ENCODE measurements around the gene CPNE1.
A peak's percentile ranks its signal among the peaks of the same experiment; 100 is the strongest.

CPNE1 gene

DNA sequence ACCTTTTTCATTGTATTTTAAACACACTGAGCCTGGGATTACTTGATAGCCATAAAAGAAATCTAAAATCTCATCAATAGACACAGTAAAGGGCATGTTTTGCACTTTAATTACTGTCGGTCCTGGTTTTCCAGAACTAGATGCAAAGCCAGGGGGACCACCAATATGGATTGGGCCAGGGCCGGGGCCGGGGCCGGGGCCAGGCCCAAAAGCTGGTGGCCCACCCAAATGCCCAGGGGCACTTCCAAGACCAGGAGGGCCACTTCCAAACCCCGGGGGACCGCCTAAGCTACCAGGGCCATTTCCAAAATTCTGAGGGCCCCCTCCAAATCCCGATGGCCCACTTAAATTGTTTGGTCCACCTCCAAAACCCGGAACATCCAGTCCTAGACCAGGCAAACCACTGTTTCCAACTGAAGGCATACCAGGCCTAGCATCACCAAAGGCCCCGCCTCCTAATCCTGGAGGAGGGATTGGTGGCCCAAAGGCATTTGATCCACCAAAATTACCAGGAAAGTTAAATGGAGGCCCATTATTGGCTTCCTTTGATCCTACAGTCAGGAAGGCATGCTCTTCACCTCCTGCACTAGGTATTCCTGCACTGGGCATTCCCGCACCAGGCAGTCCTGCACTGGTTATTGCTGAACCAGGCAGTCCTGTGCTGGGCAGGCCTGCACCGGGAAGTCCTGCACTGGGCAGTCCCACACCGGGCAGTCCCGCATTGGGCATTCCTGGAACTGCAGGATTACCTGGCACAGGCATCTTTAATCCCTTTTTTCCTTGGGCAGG, 11.9 kb downstream of the CPNE1 start:
- DNase-seq = no peak

DNA sequence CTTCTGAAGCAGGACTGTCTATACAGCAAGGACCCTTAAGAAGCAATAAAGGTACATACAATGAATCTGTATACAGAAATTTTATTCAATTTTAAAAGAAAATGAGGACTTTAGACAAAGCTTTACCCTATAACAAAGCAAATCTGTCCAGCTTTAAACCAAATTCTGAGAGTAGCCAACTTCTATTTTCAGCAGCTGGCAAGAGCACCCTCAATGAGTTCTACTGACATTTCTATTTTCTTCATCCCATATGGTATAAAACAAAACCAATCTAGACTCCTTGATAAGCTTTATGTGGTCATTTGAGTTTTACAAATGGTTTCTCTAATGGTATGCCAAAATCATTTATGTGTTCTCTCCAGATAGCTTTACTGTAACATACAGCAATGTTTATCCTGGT, 12.7 kb downstream of the CPNE1 start:
- no peak for DNase-seq

DNA sequence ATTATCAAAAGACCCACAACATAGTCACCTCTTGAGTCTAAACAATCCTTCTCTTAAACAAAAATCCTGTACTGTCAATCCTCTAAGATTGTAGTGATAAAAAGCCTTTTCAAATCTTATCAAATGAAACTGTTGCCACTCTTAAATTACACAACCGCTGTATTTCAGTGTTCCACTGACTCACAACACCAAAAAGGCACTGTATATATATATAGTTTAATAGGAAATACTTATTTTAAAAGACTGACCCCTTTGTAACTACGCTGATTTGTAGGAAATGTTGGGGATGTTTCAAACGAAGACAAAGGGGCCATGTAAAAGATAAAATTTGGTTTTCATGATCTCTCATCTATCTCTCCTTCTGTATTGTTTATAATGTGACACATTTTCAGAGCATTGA, 14.1 kb downstream of the CPNE1 start:
- no peak for DNase-seq

DNA sequence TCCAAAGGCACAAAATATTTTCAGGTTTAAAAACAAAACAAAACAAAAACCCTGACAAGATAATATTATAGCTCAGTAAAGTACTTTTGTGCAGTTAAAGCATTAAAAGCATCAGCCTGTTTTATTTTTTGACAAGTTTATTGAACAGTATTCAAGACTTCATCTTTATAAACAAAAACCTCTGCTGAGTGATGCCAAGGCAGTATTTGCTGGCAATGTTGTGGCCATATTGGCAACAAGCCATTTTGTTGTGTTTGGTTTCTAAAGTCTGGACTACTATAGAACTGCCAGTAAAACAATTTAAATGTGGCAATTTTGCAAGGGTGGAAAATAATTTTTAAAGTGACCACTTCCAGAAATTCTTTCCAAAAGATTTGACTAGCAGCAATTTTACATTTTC, 15.9 kb downstream of the CPNE1 start:
- no peak for DNase-seq

DNA sequence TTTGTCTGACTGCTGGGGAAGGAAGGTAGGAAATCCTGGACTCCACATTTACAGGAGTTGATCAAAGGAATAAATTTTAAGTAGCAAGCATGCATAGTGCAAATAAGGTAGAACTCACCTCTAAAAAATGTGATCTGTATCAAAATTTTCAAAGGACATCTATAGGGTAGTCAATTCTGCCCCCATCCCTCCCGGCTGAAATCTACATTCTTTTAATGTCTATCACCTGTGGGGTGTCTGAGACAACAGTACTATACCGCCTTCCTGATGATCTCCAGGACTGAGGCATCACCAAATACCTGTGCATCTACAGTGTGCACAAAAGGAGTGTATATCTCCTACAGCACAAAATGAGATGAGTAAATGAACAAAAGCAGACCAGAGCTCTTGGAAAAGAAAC, 19.9 kb downstream of the CPNE1 start:
- no peak for DNase-seq

DNA sequence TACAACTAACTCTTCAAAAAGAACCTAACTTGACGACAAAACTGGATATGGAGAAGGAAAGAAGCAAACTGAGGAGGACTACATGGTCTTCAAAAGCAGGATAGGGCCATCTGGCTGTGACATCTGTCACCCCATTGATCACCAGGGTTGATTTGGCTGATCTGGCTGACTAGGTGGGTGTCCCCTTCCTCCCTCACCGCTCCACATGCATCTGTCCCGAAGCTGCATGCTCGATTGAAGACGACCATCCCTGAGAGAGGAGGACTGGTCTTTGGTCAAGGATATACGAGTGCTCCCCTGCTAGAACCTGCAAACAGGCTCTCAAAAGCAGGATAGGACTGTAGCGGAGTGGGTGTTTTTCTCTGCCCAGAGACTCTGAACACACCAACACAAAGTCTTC, 21.7 kb downstream of the CPNE1 start:
- no peak for DNase-seq

DNA sequence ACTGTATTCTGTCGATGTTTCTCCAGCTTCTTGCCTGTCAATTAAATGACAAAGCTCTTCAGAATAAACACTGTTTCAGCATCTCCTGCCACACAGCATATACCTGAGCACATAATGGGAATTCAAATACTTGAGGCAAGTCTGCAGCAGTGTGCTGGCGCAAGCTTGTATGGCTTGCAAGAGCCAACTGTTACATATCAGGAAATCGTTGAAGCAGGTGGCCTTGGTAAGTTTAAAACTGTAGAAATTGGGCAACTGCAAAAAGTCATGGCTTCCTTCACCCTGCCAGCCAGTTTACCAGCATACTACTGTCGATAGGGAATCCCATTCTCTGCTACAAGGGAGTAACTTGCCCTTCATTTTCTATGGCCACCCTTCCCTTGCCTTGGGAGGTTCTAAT, 23.0 kb downstream of the CPNE1 start:
- DNase-seq = peak in 1 of 2 experiments; percentile 15

DNA sequence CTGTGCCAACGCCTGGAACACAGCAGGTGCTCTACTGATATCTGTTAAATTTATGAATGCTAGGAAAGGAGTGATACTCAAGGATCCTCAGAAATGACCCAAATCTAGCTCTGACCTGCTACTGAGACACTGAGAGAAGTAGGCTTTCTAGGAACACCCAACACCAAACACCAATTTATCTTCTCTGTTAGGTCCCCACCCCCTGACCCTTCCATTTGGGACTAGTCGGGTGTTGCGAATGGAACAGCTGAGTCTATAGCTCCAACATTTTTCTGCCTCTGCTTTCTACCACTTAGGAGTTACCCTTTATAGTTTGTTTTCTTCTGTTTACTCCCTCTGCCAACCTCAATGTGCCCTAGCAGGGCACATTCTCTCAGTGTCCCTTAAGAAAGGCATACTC, 24.0 kb downstream of the CPNE1 start:
- no peak for DNase-seq

DNA sequence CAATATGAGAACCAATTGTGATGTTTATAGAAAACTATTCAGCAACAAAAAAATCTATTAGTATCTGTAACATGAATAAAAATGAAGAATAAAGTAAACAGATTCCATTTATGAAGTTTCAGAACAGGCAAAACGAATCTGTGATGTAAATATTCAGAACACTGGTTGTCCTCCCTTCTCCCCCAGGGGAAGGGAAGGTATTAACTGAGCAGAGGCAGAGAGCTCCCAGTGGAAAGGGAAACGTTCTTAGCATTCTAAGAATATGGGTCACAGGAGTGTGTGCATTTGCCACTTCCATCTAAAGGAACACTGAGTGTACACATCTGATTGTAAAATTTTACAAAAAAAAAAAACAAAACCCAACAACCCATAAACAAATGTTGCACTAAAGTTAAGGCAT, 25.9 kb downstream of the CPNE1 start:
- no peak for DNase-seq

DNA sequence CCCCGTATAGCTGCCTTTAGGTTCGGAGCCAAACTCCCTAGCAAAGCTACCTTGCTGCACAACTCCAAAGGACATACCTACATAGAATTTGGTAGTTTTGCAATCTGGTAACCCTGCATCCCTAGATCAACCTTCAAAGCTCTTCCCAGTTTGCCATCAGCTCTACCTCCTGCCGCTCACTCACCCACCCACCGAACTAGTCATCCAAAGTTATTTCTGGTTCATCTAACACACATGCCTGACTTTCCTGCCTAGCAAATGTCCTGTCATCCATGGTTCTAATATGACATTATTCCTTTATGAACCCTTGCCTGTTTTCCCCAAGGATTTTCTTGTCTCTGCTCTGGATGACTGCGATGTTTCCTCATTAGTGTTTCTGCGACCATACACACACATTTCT, 27.4 kb downstream of the CPNE1 start:
- no peak for DNase-seq

DNA sequence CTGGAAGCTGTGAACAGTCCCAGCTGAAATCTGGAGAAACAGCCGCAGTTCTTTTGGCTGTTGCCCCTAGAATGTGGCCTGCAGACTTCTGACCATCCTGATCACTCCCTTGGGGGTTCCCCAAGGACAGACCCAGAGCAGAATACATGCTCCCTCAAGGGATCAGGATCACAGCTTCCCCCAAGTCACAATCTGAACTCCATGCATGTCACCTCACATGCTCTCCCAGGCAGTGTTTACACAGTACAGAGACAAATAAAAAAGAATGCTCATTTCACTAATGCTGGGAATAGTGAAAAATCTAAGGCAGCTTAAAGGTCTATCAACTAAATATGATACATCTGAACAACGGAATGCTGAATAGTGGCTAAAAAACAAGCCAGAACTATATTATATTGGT, 28.6 kb downstream of the CPNE1 start:
- DNase-seq = no peak

DNA sequence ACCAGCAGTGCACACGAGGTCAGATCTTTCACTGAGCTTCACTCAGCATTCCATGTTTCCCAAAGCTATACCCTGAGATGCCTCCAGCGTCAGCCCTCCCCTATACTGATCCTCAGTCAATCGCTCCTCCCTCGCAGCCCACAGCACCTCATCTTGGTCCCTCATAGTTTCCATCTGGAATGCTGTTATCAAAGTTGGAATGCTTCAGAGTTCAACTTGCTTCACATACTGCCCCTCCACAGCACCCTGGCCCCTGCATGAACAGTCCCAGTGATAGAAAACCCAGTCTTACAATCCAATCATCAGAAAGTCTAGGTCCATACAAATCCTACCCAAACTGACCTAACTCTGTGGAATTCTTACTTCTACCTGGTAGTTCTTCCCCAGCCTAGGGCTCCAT, 29.0 kb downstream of the CPNE1 start:
- no peak for DNase-seq

DNA sequence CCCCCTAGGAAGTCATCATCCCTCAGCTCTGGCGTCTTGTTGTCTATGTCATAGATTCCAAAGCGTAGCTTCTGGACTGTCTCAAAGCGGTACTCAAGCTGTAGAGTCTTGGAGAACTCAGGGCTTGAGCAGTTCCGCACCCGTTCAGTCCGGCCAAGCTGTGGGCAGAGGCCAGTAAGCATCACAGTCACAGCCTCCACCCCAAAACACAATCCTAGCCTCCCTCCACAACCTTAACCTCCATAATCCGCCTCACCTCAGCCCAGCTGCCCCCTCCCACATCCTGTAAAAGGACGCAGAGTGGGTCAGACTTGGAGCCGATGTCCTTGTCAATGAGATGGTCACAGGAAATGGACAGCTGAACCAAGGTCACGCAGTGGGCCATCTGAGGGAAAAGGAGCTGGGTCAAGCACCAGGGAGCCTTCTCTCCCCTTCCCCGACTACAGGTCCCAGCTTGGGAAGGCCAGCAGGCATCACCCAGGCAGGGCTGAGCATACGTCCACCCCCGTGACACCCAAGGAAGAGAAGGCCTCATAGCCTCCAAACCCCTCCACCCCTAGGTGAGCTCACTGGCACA, 32.1 kb downstream of the CPNE1 start:
- no peak for DNase-seq

DNA sequence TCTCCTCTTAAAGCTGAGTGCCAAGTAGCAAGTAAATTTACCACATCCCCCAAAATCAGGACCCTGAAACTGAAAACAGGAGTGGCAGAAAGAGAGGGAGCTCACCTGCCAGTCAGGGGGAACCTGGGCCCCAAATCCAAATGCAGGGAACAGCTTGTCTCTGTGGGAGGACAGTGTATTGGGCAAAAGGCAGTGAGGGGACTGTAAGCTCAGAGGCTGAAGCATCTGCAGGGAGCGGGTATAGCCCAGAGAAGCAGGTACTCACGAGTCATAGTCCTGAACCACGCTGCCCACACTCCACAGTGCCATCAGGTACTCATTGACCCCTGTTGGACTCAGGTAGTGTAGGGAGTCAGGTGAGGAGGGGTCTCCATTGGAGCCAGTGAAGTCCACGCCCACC, 34.1 kb downstream of the CPNE1 start:
- no peak for DNase-seq

DNA sequence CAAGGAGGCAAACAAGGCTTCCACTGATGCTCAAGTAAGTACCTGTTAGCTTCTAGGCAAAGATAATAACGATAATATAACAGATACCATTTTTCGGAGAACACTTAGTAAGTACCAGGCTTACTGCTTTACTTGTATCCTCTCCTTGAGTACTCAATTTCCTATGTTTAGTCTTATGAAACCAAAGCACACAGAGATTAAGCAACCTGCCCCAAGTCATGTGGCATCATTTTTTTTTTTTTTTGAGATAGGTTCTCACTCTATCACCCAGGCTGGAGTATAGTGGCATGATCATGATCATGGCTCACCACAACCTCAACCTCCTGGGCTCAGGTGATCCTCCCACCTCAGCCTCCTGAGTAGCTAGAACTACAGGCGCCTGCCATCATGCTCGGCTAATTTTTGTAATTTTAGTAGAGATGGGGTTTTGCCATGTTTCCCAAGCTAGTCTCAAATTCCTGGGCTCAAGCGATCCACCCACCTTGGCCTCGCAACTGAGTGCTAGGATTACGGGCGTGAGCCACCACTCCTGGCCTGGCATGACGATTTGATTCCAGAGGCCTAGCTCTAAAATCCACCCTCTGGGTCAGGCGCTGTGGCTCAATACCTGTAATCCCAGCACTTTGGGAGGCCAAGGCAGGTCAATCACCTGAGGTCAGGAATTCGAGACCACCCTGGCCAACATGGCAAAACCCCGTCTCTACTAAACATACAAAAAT, 35.1 kb downstream of the CPNE1 start:
- no peak for DNase-seq

DNA sequence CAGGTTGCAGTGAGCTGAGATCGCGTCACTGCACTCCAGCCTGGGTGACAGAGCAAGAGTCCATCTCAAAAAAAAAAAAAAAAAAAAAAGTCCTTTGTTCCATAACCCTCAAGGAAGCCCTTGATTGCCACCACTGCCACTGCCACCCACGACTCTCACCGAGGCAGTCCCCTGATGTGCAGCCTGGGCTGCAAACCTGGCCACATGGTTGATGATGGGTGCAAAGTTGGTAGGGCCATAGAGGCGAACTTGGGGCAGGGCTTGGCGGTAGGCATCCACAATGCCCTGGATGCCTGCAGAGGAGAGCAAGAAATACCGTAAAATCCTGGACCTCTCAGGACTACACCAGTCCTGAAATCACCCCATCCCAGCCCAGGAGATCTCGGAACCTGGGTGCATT, 37.6 kb downstream of the CPNE1 start:
- no peak for DNase-seq

DNA sequence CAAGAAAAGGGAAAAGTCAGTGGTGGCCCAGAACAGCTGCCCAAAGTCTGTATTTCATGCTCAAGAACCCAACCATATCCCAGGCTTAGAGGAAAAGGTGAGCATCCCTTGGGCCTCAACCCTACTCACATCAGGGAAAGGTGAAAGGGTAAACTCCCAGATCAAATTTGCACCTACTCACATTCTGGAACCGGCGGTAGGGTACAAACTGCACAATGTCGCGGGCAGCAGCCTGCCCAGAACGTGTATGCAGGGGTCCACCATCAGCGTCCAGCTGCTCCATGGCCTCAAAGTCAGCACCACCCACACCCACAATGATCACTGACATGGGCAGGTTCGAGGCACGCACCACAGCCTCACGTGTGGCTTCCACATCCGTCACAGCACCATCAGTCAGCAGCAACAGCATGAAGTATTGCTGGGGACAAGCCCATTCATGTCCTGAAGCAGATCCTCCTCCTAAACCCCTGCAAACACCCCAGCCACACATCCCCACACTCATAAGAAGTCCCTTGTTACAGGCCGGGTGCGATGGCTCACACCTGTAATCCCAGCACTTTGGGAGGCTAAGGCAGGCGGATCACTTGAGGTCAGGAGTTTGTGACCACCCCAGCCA, 38.2 kb downstream of the CPNE1 start:
- no peak for DNase-seq

DNA sequence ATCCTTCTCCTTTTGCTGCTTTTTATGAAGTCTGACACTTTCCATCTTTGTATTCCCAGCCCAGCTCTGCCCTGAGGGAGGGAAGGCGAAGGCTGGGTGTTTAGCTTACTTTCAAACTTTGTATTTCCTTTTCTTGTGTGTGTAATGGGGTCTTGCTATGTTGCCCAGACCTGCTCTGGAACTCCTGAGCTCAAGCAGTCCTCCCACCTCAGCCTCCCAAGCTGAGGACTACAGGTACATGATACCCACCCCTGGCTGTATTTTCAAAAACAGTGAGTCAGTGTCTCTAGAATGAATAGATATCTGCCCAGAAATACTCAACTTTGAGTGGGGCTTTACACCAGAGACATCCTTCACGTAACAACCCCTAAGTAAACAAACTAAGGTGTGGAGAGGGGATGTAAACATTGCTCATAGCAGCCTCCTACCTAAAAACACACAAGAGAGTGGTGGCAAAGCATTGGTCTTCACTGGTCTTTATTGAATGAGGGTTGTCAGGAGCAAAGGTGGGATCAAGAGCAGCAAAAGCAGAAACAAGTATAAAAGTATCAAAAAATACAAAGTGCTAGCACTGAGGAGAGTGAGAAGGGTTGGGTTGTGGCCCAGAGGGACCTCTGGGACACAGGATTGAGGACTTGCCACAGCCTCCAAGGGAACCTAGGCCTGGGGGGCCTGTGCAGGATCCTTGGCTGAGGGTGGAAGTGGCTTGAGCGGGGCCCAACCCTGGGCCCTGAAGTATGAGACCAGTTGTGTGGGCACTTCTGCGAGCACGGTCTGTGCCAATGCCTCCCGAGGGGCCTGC, 38.9 kb downstream of the CPNE1 start:
- DNase-seq = no peak

DNA sequence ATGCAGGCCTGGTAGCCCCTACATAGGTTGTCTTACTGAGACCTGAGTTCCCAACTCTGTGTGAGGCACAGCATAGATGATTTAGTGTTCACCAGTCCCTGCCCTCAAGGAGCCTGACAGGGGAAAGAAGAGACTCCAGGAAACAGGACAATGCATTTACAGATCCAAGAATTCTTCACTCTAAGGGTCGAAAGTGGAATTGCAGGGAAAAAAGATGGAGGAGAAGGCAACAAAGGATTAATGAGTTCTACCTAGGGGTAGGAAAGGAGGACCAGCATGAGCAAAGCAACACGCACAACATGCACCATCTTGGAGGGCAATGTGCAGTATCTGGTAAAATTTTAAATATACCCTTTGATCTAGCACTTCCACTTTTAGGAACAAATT, 43.1 kb downstream of the CPNE1 start:
- peak in 1 of 2 experiments; percentile 16 for DNase-seq

DNA sequence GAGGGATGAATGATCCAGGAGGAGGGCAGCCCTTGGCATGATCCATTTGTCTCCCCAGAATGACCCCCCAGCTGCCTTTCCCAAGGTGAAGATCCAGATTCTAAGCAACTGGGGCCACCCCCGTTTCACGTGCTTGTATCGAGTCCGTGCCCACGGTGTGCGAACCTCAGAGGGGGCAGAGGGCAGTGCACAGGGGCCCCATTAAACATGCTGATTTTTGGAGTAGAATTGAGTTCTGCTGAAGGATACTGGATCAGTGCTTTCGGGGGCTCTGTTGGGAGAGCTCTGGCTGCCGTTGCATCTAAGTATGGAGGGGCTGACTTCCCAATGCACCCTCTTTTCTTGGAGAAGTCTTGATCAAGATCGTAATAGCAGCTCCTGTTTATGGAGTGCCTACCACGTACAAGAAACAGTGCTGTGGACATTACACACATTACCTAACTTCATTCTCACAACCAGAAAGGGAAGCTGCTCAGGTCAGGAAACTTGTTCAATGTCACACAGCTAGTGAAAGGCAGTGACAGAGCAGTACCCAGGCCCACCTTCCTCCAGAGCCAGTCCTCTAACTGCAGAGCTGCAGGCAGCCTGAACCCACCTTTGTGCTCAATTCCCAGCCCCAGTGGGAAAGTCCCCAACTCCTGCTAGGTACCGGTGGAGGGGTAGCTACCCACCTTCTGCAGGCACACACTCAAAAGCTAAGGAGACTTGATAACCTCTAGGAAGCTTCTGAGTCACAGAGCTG, 43.7 kb downstream of the CPNE1 start:
- no peak for DNase-seq

DNA sequence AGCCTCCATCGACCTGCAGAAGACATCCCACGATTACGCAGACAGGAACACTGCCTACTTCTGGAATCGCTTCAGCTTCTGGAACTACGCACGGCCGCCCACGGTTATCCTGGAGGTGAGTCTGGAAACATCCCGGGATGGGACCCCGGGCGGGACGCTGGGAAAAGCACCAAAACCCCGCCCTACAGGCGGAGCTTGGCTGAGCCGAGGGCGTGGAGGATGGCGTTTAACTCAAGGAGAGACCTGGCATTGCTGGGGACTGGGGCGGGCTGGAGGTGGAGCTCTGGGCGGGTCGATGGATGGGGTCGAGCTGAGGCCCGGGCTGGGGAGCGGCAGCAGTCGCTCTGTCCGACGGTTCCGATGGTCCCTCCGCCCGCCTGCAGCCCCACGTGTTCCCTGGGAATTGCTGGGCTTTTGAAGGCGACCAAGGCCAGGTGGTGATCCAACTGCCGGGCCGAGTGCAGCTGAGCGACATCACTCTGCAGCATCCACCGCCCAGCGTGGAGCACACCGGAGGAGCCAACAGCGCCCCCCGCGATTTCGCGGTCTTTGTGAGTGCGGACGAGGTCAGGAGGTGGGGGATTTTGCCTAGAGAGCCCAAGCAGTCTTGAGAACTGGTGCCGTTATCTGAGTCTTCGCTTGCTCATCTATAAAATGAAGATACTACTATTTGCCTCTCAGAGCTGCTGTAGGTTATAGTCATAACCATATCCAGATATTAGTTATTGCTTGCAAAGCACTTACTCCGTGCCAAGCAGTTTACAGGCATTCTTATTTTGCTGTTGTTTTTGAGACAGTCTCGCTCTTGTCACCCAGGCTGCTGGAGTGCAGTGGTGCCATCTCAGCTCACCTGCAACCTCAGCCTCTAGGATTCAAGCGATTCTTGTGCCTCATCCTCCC, 45.3 kb downstream of the CPNE1 start:
- peak; percentile 87 for DNase-seq
